Measurements from ENCODE around the gene FTL.

FTL gene

DNA sequence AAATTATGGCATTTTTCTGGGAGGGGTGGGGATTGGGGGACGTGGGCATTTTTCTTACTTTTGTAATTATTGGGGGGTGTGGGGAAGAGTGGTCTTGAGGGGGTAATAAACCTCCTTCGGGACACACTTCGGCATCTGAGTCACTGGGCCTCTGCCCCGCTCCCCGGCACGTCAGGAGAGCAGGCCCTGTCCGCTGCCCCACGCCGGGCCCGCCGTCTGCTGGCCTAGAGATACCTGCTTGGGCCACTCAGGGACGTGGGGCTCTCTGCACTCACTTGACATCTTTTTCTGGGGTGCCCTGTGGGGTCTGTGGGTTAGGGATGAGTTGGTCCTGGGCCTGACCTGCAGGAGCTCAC lies 3.5 kb upstream of the FTL start:
- WGBS, 2 donors (ENCODE audit: extremely low coverage in 2 of 2, insufficient read length in 2 of 2, insufficient replicate concordance in 1 of 2) = no CpG with 5 or more reads among the region's 12 CpGs
- peaks cover 5% of the 10 kb centered on the region for H3K79me1 ChIP-seq (ENCODE audit: low read depth, low read length)
- H4K8ac ChIP-seq (ENCODE audit: low read depth, low read length) = no peak overlapping the region
- peak overlapping the region; percentile 70 for H2BK5ac ChIP-seq (ENCODE audit: low read length)
- H3K14ac ChIP-seq (ENCODE audit: low read length) = no peak overlapping the region
- H3K18ac ChIP-seq (ENCODE audit: low read length) = peak overlapping the region; percentile 54
- H3K36me3 ChIP-seq (replicated peaks in 1 of 2; ENCODE audit: control insufficient read depth in 2 of 2, insufficient read depth in 2 of 2, low read length in 2 of 2) = peaks cover 9 to 42% of the 10 kb centered on the region in 2 donors
- peaks cover 0 to 5% of the 10 kb centered on the region in 2 donors for H3K9me3 ChIP-seq (replicated peaks in 1 of 2; ENCODE audit: control insufficient read depth in 2 of 2, insufficient read depth in 1 of 2, low read depth in 1 of 2, low read length in 2 of 2)
- H3K4me3 ChIP-seq (ENCODE audit: low read length in 2 of 2) = no peak overlapping the region
- H2AK5ac ChIP-seq (ENCODE audit: low read depth, low read length) = peak overlapping the region; percentile 14
- H3K4me1 ChIP-seq (ENCODE audit: control insufficient read depth in 2 of 2, insufficient read depth in 1 of 2, low read depth in 1 of 2, low read length in 2 of 2) = peaks cover 17 to 23% of the 10 kb centered on the region in 2 donors
- peak overlapping the region; percentile 52 for H3K27ac ChIP-seq (replicated peaks; ENCODE audit: low read length)
- H3K9ac ChIP-seq (ENCODE audit: low read depth, low read length, poor library complexity) = no peak overlapping the region
- H4K91ac ChIP-seq (ENCODE audit: low read depth, low read length, poor library complexity) = no peak overlapping the region
- no peak overlapping the region for H3K4me2 ChIP-seq (ENCODE audit: insufficient read depth, low read length, poor library complexity, severe bottlenecking)
- H3K23ac ChIP-seq (ENCODE audit: low read depth, low read length, poor library complexity) = peak overlapping the region; percentile 78
- H3K27me3 ChIP-seq (ENCODE audit: control insufficient read depth in 3 of 3, insufficient read depth in 3 of 3, low read depth in 1 of 3, low read length in 3 of 3) = no peaks in the 10 kb centered on the region
- no peak overlapping the region for H3K4ac ChIP-seq (ENCODE audit: low read length)
- H2AFZ ChIP-seq (ENCODE audit: low read length) = no peak overlapping the region
- DNase-seq (ENCODE audit: low spot score) = no peak
- no peak overlapping the region for H2BK12ac ChIP-seq (ENCODE audit: low read length)
- H2BK15ac ChIP-seq (ENCODE audit: low read length) = peak overlapping the region; percentile 79
- peak overlapping the region; percentile 81 for H2BK120ac ChIP-seq (ENCODE audit: low read depth, low read length)

DNA sequence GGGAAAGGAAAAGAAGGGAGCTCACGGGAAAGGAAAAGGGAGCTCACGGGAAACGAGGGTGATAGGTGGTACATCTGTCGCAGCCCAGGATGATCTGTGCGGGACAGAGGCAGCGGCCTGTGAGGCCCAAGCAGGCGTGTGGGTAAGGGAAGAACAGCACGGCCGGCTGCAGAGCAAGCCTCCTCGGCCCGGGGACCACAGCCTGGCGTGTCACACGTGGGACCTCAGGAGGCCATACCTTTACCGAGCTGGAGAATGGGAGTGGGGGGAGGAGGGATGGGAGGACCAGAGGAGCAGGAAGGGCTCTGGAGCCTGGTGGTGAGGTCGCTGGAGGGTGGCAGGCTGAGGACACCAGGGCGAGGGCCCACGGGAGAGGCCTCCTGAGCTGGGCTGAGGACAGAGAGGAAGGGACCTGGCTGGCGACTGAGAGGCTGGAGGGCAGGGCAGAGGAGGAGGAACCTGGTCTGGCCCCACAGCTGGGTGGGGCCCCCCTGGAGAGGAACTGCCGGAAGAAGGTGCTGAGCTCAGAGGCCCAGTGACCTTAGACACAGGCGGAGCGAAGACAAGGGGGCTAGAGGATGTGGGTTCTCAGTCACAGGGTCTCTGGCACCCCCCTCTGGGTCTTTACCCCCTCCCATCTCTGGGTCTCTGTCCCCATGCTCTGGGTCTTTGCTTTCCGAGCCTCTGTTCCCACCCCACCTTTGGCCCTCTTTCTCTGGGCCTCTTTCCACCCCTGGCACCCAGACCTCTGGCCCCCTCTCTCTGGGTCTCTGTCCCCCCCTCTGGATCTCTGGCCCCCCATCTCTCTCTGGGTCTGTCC lies 2.9 kb upstream of the FTL start:
- H3K9ac ChIP-seq (ENCODE audit: low read depth, low read length, poor library complexity) = peak overlapping the region; percentile 79
- no peak for DNase-seq (ENCODE audit: low spot score)
- no peak overlapping the region for H4K8ac ChIP-seq (ENCODE audit: low read depth, low read length)
- no CpG with 5 or more reads among the region's 22 CpGs for WGBS, 2 donors (ENCODE audit: extremely low coverage in 2 of 2, insufficient read length in 2 of 2, insufficient replicate concordance in 1 of 2)
- peaks cover 5% of the 10 kb centered on the region for H3K79me1 ChIP-seq (ENCODE audit: low read depth, low read length)
- peaks cover 17 to 23% of the 10 kb centered on the region in 2 donors for H3K4me1 ChIP-seq (ENCODE audit: control insufficient read depth in 2 of 2, insufficient read depth in 1 of 2, low read depth in 1 of 2, low read length in 2 of 2)
- peak overlapping the region; percentile 93 for H2AK5ac ChIP-seq (ENCODE audit: low read depth, low read length)
- H2BK5ac ChIP-seq (ENCODE audit: low read length) = peak overlapping the region; percentile 70
- H2BK15ac ChIP-seq (ENCODE audit: low read length) = peak overlapping the region; percentile 79
- peak overlapping the region in 1 of 2 donors; percentile 16 for H3K4me3 ChIP-seq (ENCODE audit: low read length in 2 of 2)
- no peak overlapping the region for H3K4ac ChIP-seq (ENCODE audit: low read length)
- no peak overlapping the region for H3K4me2 ChIP-seq (ENCODE audit: insufficient read depth, low read length, poor library complexity, severe bottlenecking)
- peak overlapping the region; percentile 78 for H3K23ac ChIP-seq (ENCODE audit: low read depth, low read length, poor library complexity)
- H2AFZ ChIP-seq (ENCODE audit: low read length) = no peak overlapping the region
- H3K36me3 ChIP-seq (replicated peaks in 1 of 2; ENCODE audit: control insufficient read depth in 2 of 2, insufficient read depth in 2 of 2, low read length in 2 of 2) = peaks cover 10 to 44% of the 10 kb centered on the region in 2 donors
- H3K18ac ChIP-seq (ENCODE audit: low read length) = peak overlapping the region; percentile 81
- H3K9me3 ChIP-seq (replicated peaks in 1 of 2; ENCODE audit: control insufficient read depth in 2 of 2, insufficient read depth in 1 of 2, low read depth in 1 of 2, low read length in 2 of 2) = peaks cover 0 to 8% of the 10 kb centered on the region in 2 donors
- H2BK120ac ChIP-seq (ENCODE audit: low read depth, low read length) = peak overlapping the region; percentile 81
- no peaks in the 10 kb centered on the region for H3K27me3 ChIP-seq (ENCODE audit: control insufficient read depth in 3 of 3, insufficient read depth in 3 of 3, low read depth in 1 of 3, low read length in 3 of 3)
- peak overlapping the region; percentile 16 for H2BK12ac ChIP-seq (ENCODE audit: low read length)
- H4K91ac ChIP-seq (ENCODE audit: low read depth, low read length, poor library complexity) = peak overlapping the region; percentile 89
- H3K14ac ChIP-seq (ENCODE audit: low read length) = no peak overlapping the region
- peak overlapping the region; percentile 52 for H3K27ac ChIP-seq (replicated peaks; ENCODE audit: low read length)

DNA sequence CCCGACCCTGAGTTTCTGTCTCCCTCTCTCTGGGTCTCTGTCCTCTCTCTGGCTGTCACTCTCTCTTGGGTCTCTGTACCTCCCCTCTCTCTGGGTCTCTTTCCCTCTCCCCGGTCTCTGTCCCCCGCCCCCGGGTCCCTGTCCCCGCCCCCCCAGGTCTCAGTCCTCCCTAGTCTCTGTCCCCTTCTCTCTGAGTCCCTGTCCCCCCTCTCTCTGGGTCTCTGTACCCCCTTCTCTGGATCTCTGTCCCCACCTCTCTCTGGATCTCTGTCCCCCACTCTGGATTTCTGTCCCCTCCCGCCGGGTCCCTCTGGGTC lies 2.3 kb upstream of the FTL start:
- WGBS, 2 donors (ENCODE audit: extremely low coverage in 2 of 2, insufficient read length in 2 of 2, insufficient replicate concordance in 1 of 2) = no CpG with 5 or more reads among the region's 7 CpGs
- H3K9me3 ChIP-seq (replicated peaks in 1 of 2; ENCODE audit: control insufficient read depth in 2 of 2, insufficient read depth in 1 of 2, low read depth in 1 of 2, low read length in 2 of 2) = peaks cover 0 to 8% of the 10 kb centered on the region in 2 donors
- no peak overlapping the region for H4K91ac ChIP-seq (ENCODE audit: low read depth, low read length, poor library complexity)
- DNase-seq (ENCODE audit: low spot score) = no peak
- no peak overlapping the region for H2AFZ ChIP-seq (ENCODE audit: low read length)
- H3K4me1 ChIP-seq (ENCODE audit: control insufficient read depth in 2 of 2, insufficient read depth in 1 of 2, low read depth in 1 of 2, low read length in 2 of 2) = peaks cover 17 to 23% of the 10 kb centered on the region in 2 donors
- H3K23ac ChIP-seq (ENCODE audit: low read depth, low read length, poor library complexity) = peak overlapping the region; percentile 78
- no peak overlapping the region for H3K4ac ChIP-seq (ENCODE audit: low read length)
- no peak overlapping the region for H3K27ac ChIP-seq (replicated peaks; ENCODE audit: low read length)
- no peak overlapping the region for H3K9ac ChIP-seq (ENCODE audit: low read depth, low read length, poor library complexity)
- no peak overlapping the region for H3K14ac ChIP-seq (ENCODE audit: low read length)
- peak overlapping the region; percentile 81 for H2BK120ac ChIP-seq (ENCODE audit: low read depth, low read length)
- H2AK5ac ChIP-seq (ENCODE audit: low read depth, low read length) = peak overlapping the region; percentile 93
- H2BK12ac ChIP-seq (ENCODE audit: low read length) = no peak overlapping the region
- H3K4me3 ChIP-seq (ENCODE audit: low read length in 2 of 2) = no peak overlapping the region
- H3K18ac ChIP-seq (ENCODE audit: low read length) = no peak overlapping the region
- peaks cover 10 to 44% of the 10 kb centered on the region in 2 donors for H3K36me3 ChIP-seq (replicated peaks in 1 of 2; ENCODE audit: control insufficient read depth in 2 of 2, insufficient read depth in 2 of 2, low read length in 2 of 2)
- H2BK5ac ChIP-seq (ENCODE audit: low read length) = peak overlapping the region; percentile 70
- H3K79me1 ChIP-seq (ENCODE audit: low read depth, low read length) = peaks cover 5% of the 10 kb centered on the region
- no peak overlapping the region for H3K4me2 ChIP-seq (ENCODE audit: insufficient read depth, low read length, poor library complexity, severe bottlenecking)
- no peaks in the 10 kb centered on the region for H3K27me3 ChIP-seq (ENCODE audit: control insufficient read depth in 3 of 3, insufficient read depth in 3 of 3, low read depth in 1 of 3, low read length in 3 of 3)
- H4K8ac ChIP-seq (ENCODE audit: low read depth, low read length) = no peak overlapping the region
- no peak overlapping the region for H2BK15ac ChIP-seq (ENCODE audit: low read length)

DNA sequence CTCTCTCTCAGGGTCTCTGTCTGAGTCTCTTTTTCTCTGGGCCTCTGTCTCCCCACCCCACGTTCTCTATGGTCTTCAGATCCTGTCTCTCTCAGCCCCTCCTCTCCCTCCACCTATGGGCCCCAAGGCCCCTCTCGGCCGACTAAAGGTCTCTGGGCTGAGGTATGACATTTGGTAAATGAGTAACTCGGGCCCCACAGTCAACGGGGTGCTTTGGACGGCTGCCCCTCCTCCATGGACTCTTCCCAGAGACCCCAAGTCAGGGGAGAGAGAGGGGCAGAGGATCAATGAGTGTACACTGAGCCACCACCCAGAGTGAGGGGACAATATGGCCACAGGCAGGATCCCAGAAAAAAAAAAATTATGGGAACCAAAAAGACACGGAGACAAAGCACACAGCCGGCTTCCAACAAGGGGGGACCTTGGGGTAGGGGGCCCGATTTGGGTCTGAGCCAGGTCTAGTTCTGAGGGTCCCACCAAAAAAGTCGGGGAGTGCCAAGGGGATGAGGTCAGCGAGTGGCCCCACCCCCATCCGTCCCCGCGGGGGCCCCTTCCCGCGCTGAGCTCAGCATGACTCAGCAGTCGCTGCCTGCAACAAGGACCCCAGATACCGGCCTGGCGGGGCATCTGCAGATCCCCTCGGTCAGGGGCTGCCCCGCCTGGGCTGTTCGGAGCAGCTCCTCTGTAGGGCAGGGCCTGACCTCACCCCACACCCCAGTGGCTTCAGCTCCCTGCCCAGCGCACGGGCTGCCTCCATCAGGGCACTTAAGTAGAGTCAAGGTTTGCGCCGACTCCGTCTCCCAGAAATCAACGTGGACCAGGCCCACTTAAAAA lies 1.5 kb upstream of the FTL start:
- H2AK5ac ChIP-seq (ENCODE audit: low read depth, low read length) = peak overlapping the region; percentile 76
- WGBS, 2 donors (ENCODE audit: extremely low coverage in 2 of 2, insufficient read length in 2 of 2, insufficient replicate concordance in 1 of 2) = no CpG with 5 or more reads among the region's 28 CpGs
- H4K8ac ChIP-seq (ENCODE audit: low read depth, low read length) = no peak overlapping the region
- H3K4me3 ChIP-seq (ENCODE audit: low read length in 2 of 2) = no peak overlapping the region
- H3K4me1 ChIP-seq (ENCODE audit: control insufficient read depth in 2 of 2, insufficient read depth in 1 of 2, low read depth in 1 of 2, low read length in 2 of 2) = peaks cover 17 to 23% of the 10 kb centered on the region in 2 donors
- no peak overlapping the region for H4K91ac ChIP-seq (ENCODE audit: low read depth, low read length, poor library complexity)
- peak; percentile 48 for DNase-seq (ENCODE audit: low spot score)
- no peak overlapping the region for H2BK120ac ChIP-seq (ENCODE audit: low read depth, low read length)
- peak overlapping the region; percentile 53 for H3K18ac ChIP-seq (ENCODE audit: low read length)
- no peak overlapping the region for H3K9ac ChIP-seq (ENCODE audit: low read depth, low read length, poor library complexity)
- H2BK12ac ChIP-seq (ENCODE audit: low read length) = no peak overlapping the region
- H3K27ac ChIP-seq (replicated peaks; ENCODE audit: low read length) = peak overlapping the region; percentile 80
- peak overlapping the region; percentile 30 for H2AFZ ChIP-seq (ENCODE audit: low read length)
- peak overlapping the region; percentile 11 for H3K4me2 ChIP-seq (ENCODE audit: insufficient read depth, low read length, poor library complexity, severe bottlenecking)
- H3K4ac ChIP-seq (ENCODE audit: low read length) = no peak overlapping the region
- H3K79me1 ChIP-seq (ENCODE audit: low read depth, low read length) = peaks cover 5% of the 10 kb centered on the region
- H3K14ac ChIP-seq (ENCODE audit: low read length) = no peak overlapping the region
- peak overlapping the region; percentile 0 for H2BK5ac ChIP-seq (ENCODE audit: low read length)
- peaks cover 15 to 44% of the 10 kb centered on the region in 2 donors for H3K36me3 ChIP-seq (replicated peaks in 1 of 2; ENCODE audit: control insufficient read depth in 2 of 2, insufficient read depth in 2 of 2, low read length in 2 of 2)
- H3K9me3 ChIP-seq (replicated peaks in 1 of 2; ENCODE audit: control insufficient read depth in 2 of 2, insufficient read depth in 1 of 2, low read depth in 1 of 2, low read length in 2 of 2) = peaks cover 0 to 8% of the 10 kb centered on the region in 2 donors
- H2BK15ac ChIP-seq (ENCODE audit: low read length) = peak overlapping the region; percentile 41
- H3K23ac ChIP-seq (ENCODE audit: low read depth, low read length, poor library complexity) = no peak overlapping the region
- H3K27me3 ChIP-seq (ENCODE audit: control insufficient read depth in 3 of 3, insufficient read depth in 3 of 3, low read depth in 1 of 3, low read length in 3 of 3) = no peaks in the 10 kb centered on the region

Measured in neuronal stem cell (in vitro differentiated cells).